HEK293 (cell line): ENCODE results near the gene ARHGEF5.
"Not testable (repeated sequence)": the region's sequence is repeated elsewhere in the genome, so short reads cannot be mapped to it uniquely, and the experiment has no call there.

ENCODE experiments used
- BCL11A ChIP-seq: fragments of 450-650 bp; formaldehyde crosslinking; IDR thresholded peaks from 2 replicates; pipeline ENCODE4 v1.5.1; 2016; ENCODE audit warnings: low read depth, missing biosample characterization, missing genetic modification characterization
- CTCF ChIP-seq: fragments of 450-650 bp; formaldehyde crosslinking; IDR thresholded peaks from 2 replicates; pipeline ENCODE4 v1.5.1; 2016; ENCODE audit warnings: missing biosample characterization, missing genetic modification characterization
- KLF9 ChIP-seq: fragments of 450-650 bp; formaldehyde crosslinking; IDR thresholded peaks from 2 replicates; pipeline ENCODE4 v1.5.1; 2016; ENCODE audit warnings: missing biosample characterization, missing genetic modification characterization, low read depth
- MZF1 ChIP-seq: fragments of 450-650 bp; formaldehyde crosslinking; IDR thresholded peaks from 2 replicates; pipeline ENCODE4 v1.5.1; 2017; ENCODE audit warnings: missing biosample characterization, missing genetic modification characterization, borderline replicate concordance
- PRDM6 ChIP-seq: fragments of 450-650 bp; formaldehyde crosslinking; IDR thresholded peaks from 2 replicates; pipeline ENCODE4 v1.5.1; 2017; ENCODE audit warnings: missing biosample characterization, missing genetic modification characterization
- RBAK ChIP-seq: fragments of 450-650 bp; formaldehyde crosslinking; IDR thresholded peaks from 2 replicates; pipeline ENCODE4 v1.5.1; 2016; ENCODE audit warnings: missing biosample characterization, missing genetic modification characterization
- ZBTB21 ChIP-seq: fragments of 450-650 bp; formaldehyde crosslinking; IDR thresholded peaks from 2 replicates; pipeline ENCODE4 v1.5.1; 2017; ENCODE audit warnings: missing biosample characterization, missing genetic modification characterization
- ZNF391 ChIP-seq: fragments of 450-650 bp; formaldehyde crosslinking; IDR thresholded peaks from 2 replicates; pipeline ENCODE4 v1.5.1; 2016; ENCODE audit warnings: low read depth, missing biosample characterization, missing genetic modification characterization, borderline replicate concordance
- ZNF416 ChIP-seq: fragments of 450-650 bp; formaldehyde crosslinking; IDR thresholded peaks from 2 replicates; pipeline ENCODE4 v1.5.1; 2016; ENCODE audit warnings: missing biosample characterization, missing genetic modification characterization
- ZNF792 ChIP-seq: fragments of 450-650 bp; formaldehyde crosslinking; IDR thresholded peaks from 2 replicates; pipeline ENCODE4 v1.5.1; 2016; ENCODE audit warnings: missing biosample characterization, missing genetic modification characterization
- ZNF830 ChIP-seq: fragments of 450-650 bp; IDR thresholded peaks from 2 replicates; pipeline ENCODE4 v1.5.0; 2018; ENCODE audit warnings: missing biosample characterization, missing genetic modification characterization, low read depth, mild to moderate bottlenecking, moderate library complexity
- ZSCAN18 ChIP-seq: fragments of 450-650 bp; formaldehyde crosslinking; IDR thresholded peaks from 2 replicates; pipeline ENCODE4 v1.5.1; 2016; ENCODE audit warnings: missing biosample characterization, missing genetic modification characterization

- not testable (repeated sequence) for TF ChIP-seq CTCF; ZNF830 (tag by site-specific recombination); KLF9; ZNF416; MZF1; ZNF792 (tag by site-specific recombination); RBAK (tag by site-specific recombination); ZSCAN18 (tag by site-specific recombination); ZNF391 (tag by site-specific recombination); PRDM6 (tag by site-specific recombination); ZBTB21 (tag by site-specific recombination); BCL11A (tag by site-specific recombination)
Measured at GRCh38 chr7:144356185-144356584, 983 bp downstream of the ARHGEF5 start.
